GM19324 (cell line): ENCODE measurements around the gene FBXL7.

Experiments used
- ATAC-seq: cut with Tn5 transposase; IDR thresholded peaks from one replicate; pipeline ENCODE4 v1.9.1; 2021; ENCODE audit warnings: mild to moderate bottlenecking, moderate library complexity; ENCODE audit not compliant: unreplicated experiment, low FRiP score

The FBXL7 gene

DNA sequence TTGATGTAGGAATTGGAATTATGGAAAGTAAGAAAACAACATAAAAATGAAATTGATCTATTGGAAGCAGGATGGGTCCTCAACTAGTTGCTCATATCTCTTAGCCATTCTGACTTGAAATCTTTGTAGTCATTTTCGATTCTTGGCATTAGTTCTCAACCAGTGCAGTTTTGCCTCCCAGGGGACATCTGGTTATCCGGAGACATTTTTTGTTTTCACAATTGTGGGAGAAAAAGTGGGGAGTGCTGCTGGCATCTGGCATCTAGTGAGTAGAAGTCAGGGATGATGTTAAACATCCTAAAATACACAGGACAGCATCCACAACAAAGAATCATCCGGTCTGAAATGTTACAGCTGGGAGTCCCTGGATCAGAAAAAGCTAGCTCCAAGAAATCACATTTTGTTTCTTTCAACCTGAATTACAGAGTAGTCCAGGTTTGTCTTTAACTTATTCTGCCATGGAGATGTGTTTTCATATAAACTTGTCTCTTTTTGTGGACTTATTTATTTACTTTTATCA, 74.9 kb downstream of the FBXL7 start:
- ATAC-seq = no peak

- no peak for ATAC-seq
Observed at GRCh38 chr5:15575666-15576065, 75.7 kb downstream of the FBXL7 start.

DNA sequence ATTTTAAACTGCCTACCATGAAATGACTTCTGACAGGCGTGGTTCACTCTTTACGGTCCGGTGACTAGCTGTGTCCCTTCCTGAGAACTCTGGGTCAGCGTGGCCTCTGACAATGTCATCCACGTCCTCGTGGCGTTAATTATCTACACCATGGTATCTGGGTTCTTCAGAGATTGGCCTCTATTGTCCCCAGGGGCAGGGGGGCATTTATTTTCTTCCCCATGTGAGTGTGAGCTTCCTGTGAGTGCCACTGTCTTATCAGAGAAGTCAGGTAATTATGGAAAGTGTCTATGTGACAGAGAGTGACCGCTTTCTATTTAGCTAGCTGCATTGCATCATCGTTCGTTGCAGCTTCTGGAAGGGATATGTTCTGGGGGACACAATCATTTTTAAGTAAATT, 77.2 kb downstream of the FBXL7 start:
- ATAC-seq = no peak

DNA sequence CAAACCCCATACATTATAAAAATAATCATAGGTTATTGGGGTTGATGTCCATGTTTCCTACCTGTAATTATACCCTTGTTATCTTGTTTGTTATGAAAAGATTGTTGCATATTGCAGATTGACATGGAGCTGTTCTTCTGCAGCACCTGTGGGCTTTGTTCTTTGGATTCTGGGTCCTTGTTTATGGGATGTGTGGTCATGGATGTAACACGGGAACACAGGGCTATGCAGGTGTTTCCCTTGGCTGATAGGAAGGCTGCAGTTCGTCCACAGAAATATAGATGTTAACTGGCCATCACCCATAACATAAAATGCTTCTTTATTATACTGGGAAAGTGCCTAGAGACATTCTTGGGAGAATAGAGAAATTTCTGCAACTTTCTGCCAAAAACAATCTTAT, 77.9 kb downstream of the FBXL7 start:
- no peak for ATAC-seq

- ATAC-seq = no peak
Observed at GRCh38 chr5:15579193-15579990, 79.4 kb downstream of the FBXL7 start.

DNA sequence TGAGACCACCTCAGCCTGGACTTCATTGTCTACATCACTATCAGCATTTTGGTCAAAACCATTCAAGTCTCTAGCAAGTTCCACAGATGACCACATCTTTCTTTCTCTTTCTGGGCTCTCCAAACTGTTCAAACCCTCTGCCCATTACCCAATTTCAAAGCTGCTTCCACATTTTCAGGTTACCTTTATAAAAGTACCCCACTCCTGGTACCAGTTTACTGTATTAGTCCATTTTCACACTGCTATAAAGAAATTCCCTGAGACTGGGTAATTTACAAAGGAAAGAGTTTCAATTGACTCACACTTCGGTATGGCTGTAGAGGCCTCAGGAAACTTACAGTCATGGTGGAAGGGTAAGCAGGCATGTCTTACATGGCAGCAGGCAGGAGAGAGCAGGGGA, 84.5 kb downstream of the FBXL7 start:
- no peak for ATAC-seq

GRCh38 chr5:15585128-15585527, 85.1 kb downstream of the FBXL7 start:
- ATAC-seq = no peak

DNA sequence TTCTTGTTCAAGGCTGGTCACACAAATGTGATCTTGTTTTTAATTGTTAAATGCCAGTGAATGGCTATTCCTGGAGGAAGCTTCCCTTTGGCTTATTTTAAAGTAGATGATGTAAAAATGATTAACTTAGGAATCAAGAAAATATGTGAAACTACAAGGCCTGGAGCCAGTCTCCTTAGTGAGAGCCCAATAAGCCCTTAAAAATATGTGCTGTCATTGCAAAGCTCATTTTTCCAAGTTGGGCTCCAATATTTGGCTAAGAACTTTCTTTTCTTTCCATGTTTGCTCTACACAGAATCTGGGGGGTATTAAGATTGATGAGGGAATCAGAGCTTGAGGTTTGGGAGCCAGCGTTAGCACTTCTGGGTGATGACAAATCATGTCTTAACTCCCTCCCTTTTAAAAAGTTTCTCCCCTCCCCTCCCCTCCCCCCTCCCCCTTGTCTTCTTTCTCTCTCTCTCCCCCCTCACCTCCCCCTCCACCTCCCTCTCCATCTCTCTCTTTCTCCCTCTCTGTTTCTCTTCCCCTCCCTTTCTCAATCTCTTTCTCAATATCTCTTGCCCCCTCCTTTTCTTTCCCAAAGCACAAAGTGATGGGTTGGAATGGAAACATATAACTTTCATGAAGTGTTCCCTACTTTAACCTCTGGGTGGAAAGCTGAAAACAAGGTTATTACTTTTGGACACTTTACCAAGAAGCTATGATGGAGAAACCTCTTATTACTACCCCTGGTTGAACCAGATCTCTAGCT, 86.0 kb downstream of the FBXL7 start:
- ATAC-seq = no peak

- ATAC-seq = no peak
Observed at GRCh38 chr5:15587916-15588315, 87.9 kb downstream of the FBXL7 start.

- ATAC-seq = no peak
Observed at GRCh38 chr5:15592728-15593127, 92.7 kb downstream of the FBXL7 start.

GRCh38 chr5:15594977-15595568, 95.1 kb downstream of the FBXL7 start:
- ATAC-seq = no peak

- ATAC-seq = no peak
Observed at GRCh38 chr5:15595929-15596328, 95.9 kb downstream of the FBXL7 start.

DNA sequence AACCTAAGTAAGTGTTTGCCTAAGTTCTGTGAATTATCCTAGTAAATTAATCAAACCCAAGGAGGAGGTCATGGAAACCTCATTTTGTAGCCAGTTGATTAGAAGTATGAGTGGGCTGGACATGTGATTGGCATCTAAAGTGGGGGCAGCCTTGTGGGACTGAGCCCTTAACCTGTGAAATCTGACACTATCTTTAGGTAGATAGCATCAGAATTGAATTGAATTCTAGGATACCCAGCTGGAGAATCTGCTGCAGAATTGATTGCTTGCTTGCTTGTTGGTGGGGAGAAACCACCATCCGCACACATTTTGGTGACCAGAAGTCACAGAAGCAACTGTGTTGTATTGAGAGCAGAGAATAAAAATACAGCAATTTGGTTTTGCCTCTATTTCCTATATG, 97.0 kb downstream of the FBXL7 start:
- ATAC-seq = no peak

GRCh38 chr5:15597804-15598203, 97.8 kb downstream of the FBXL7 start:
- ATAC-seq = no peak

- no peak for ATAC-seq
Observed at GRCh38 chr5:15598294-15598902, 98.4 kb downstream of the FBXL7 start.

- ATAC-seq = no peak
Observed at GRCh38 chr5:15600035-15600434, 100.1 kb downstream of the FBXL7 start.

GRCh38 chr5:15601274-15601673, 101.3 kb downstream of the FBXL7 start:
- ATAC-seq = no peak

GRCh38 chr5:15601853-15602252, 101.9 kb downstream of the FBXL7 start:
- ATAC-seq = no peak

GRCh38 chr5:15604986-15605385, 105.0 kb downstream of the FBXL7 start:
- no peak for ATAC-seq

DNA sequence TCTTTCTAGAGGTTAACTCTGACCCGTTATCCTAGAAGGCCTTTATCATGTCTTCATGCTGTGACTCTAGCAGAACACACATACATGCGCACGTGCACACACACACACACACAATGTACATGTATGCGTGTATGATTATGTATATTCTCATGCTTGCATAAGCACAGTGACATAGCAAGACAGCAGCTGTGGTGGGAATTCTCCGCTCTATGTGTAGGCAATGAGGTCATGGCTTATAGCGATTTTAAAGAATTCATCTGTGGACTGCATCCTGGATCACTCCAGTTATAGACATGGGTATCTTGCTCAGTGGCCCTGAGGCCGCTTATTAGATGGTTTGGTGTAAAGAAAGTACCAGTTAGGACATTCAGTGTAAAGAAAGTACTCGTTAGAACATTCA, 106.2 kb downstream of the FBXL7 start:
- ATAC-seq = no peak

- ATAC-seq = no peak
Observed at GRCh38 chr5:15607076-15607475, 107.1 kb downstream of the FBXL7 start.
